ENCODE data around the gene NEK9. TPM values are rescaled to one million over a fixed set of nuclear protein-coding genes. Genes with fewer than 3 reads are reported as not detected.

Gene NEK9
- polyA plus RNA-seq, 1 donor from 2014 or later, result 9.4 TPM

DNA sequence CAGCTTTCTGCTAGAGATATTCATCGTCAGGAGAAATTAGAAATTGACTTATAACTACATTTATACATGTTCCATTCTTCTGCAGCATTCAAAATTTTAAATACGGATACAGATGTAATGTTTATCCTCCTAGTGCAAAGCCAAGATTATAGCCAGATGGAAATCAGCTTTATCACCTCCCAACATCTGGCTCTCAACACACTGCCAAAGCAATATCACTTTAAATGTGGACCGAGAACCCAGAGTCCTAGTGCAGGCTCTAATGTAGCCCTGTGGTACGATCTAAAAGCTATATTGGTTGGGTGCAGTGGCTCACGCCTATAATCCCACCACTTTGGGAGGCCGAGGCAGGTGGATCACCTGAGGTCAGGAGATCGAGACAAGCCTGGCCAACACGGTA is 82.1 kb downstream of the NEK9 start:
- TF ChIP-seq MXI1 (conservative IDR thresholded peaks at IDR 0.05; ENCODE audit: poor library complexity, severe bottlenecking) (no peak), EZH2 (IDR thresholded peaks at IDR 0.05; ENCODE audit: borderline replicate concordance, insufficient read depth, low read length, poor library complexity, severe bottlenecking) (no peak), EP300 (conservative IDR thresholded peaks at IDR 0.05; ENCODE audit: poor library complexity, severe bottlenecking) (no peak), POLR2AphosphoS5 (IDR thresholded peaks at IDR 0.05) (no peak), TAF1 (IDR thresholded peaks at IDR 0.05; ENCODE audit: low read depth) (no peak), SMC3 (conservative IDR thresholded peaks at IDR 0.05; ENCODE audit: poor library complexity) (no peak)
- TF ChIP-seq, protein P1, sequence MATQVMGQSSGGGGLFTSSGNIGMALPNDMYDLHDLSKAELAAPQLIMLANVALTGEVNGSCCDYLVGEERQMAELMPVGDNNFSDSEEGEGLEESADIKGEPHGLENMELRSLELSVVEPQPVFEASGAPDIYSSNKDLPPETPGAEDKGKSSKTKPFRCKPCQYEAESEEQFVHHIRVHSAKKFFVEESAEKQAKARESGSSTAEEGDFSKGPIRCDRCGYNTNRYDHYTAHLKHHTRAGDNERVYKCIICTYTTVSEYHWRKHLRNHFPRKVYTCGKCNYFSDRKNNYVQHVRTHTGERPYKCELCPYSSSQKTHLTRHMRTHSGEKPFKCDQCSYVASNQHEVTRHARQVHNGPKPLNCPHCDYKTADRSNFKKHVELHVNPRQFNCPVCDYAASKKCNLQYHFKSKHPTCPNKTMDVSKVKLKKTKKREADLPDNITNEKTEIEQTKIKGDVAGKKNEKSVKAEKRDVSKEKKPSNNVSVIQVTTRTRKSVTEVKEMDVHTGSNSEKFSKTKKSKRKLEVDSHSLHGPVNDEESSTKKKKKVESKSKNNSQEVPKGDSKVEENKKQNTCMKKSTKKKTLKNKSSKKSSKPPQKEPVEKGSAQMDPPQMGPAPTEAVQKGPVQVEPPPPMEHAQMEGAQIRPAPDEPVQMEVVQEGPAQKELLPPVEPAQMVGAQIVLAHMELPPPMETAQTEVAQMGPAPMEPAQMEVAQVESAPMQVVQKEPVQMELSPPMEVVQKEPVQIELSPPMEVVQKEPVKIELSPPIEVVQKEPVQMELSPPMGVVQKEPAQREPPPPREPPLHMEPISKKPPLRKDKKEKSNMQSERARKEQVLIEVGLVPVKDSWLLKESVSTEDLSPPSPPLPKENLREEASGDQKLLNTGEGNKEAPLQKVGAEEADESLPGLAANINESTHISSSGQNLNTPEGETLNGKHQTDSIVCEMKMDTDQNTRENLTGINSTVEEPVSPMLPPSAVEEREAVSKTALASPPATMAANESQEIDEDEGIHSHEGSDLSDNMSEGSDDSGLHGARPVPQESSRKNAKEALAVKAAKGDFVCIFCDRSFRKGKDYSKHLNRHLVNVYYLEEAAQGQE (IDR thresholded peaks at IDR 0.05; ENCODE audit: borderline replicate concordance), result no peak
- TF ChIP-seq, protein P2, sequence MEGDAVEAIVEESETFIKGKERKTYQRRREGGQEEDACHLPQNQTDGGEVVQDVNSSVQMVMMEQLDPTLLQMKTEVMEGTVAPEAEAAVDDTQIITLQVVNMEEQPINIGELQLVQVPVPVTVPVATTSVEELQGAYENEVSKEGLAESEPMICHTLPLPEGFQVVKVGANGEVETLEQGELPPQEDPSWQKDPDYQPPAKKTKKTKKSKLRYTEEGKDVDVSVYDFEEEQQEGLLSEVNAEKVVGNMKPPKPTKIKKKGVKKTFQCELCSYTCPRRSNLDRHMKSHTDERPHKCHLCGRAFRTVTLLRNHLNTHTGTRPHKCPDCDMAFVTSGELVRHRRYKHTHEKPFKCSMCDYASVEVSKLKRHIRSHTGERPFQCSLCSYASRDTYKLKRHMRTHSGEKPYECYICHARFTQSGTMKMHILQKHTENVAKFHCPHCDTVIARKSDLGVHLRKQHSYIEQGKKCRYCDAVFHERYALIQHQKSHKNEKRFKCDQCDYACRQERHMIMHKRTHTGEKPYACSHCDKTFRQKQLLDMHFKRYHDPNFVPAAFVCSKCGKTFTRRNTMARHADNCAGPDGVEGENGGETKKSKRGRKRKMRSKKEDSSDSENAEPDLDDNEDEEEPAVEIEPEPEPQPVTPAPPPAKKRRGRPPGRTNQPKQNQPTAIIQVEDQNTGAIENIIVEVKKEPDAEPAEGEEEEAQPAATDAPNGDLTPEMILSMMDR (IDR thresholded peaks at IDR 0.05; ENCODE audit: poor library complexity, severe bottlenecking), result no peak
- Histone ChIP-seq H2AFZ (ENCODE audit: low read depth, low read length) (no peak overlapping the region), H3K4me2 (ENCODE audit: low read length) (no peak overlapping the region), H3K79me2 (replicated peaks; ENCODE audit: insufficient read depth, low read length) (no peaks in the 10 kb centered on the region), H3K9me3 (ENCODE audit: low read length) (no peaks in the 10 kb centered on the region), H3F3A (ENCODE audit: insufficient read depth, low read length, poor library complexity, severe bottlenecking) (no peaks in the 10 kb centered on the region), H3K27ac (ENCODE audit: low read length) (no peak overlapping the region), H4K20me1 (ENCODE audit: insufficient read depth) (no peaks in the 10 kb centered on the region), H3K27me3 (ENCODE audit: insufficient read depth, low read depth, low read length) (no peaks in the 10 kb centered on the region), H3K36me3 (ENCODE audit: insufficient read depth, low read length) (no peaks in the 10 kb centered on the region), H3K9ac (ENCODE audit: low read length) (no peak overlapping the region), H3K9me2 (ENCODE audit: insufficient read depth, low read length) (no peaks in the 10 kb centered on the region), H3K4me3 (ENCODE audit: low read length) (no peak overlapping the region)

DNA sequence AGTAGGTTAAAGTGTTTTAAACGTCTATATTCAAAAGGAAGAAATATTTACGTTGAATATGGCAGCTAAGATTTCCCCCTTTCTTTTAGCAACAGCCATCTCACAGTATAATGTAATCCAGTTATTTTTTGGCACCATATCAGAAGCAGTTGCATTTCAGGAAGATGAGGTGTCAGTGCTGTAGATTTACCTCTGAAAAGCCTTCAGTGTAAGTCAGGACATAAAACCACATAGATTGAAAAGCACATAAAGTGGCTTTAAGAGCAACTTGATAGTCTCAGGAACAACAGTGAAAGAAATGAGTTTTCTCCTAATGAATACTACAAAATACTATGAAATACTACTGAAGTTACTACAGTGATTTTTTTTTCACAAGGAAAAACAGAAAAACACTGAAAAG is 82.5 kb downstream of the NEK9 start:
- Histone ChIP-seq H3K4me3 (ENCODE audit: low read length) (no peak overlapping the region), H3K79me2 (replicated peaks; ENCODE audit: insufficient read depth, low read length) (no peaks in the 10 kb centered on the region), H3K9me2 (ENCODE audit: insufficient read depth, low read length) (no peaks in the 10 kb centered on the region), H3K9ac (ENCODE audit: low read length) (no peak overlapping the region), H3F3A (ENCODE audit: insufficient read depth, low read length, poor library complexity, severe bottlenecking) (no peaks in the 10 kb centered on the region), H3K27ac (ENCODE audit: low read length) (no peak overlapping the region), H3K4me2 (ENCODE audit: low read length) (no peak overlapping the region), H2AFZ (ENCODE audit: low read depth, low read length) (no peak overlapping the region), H3K27me3 (ENCODE audit: insufficient read depth, low read depth, low read length) (no peaks in the 10 kb centered on the region), H4K20me1 (ENCODE audit: insufficient read depth) (no peaks in the 10 kb centered on the region), H3K36me3 (ENCODE audit: insufficient read depth, low read length) (no peaks in the 10 kb centered on the region), H3K9me3 (ENCODE audit: low read length) (no peaks in the 10 kb centered on the region)
- TF ChIP-seq POLR2AphosphoS5 (IDR thresholded peaks at IDR 0.05) (no peak), MXI1 (conservative IDR thresholded peaks at IDR 0.05; ENCODE audit: poor library complexity, severe bottlenecking) (no peak), EP300 (conservative IDR thresholded peaks at IDR 0.05; ENCODE audit: poor library complexity, severe bottlenecking) (no peak), EZH2 (IDR thresholded peaks at IDR 0.05; ENCODE audit: borderline replicate concordance, insufficient read depth, low read length, poor library complexity, severe bottlenecking) (no peak), RAD21 (conservative IDR thresholded peaks at IDR 0.05) (no peak), TAF1 (IDR thresholded peaks at IDR 0.05; ENCODE audit: low read depth) (no peak)
- TF ChIP-seq, protein P2 (IDR thresholded peaks at IDR 0.05; ENCODE audit: poor library complexity, severe bottlenecking), result no peak

All from neural cell (in vitro differentiated cells).